GM18907 (cell line): Measurements from ENCODE around the gene RHBDF2.

Source experiments
- ATAC-seq: cut with Tn5 transposase; IDR thresholded peaks from one replicate; pipeline ENCODE4 v1.9.1; 2021; ENCODE audit warnings: mild to moderate bottlenecking, moderate library complexity; ENCODE audit not compliant: unreplicated experiment

Gene RHBDF2

DNA sequence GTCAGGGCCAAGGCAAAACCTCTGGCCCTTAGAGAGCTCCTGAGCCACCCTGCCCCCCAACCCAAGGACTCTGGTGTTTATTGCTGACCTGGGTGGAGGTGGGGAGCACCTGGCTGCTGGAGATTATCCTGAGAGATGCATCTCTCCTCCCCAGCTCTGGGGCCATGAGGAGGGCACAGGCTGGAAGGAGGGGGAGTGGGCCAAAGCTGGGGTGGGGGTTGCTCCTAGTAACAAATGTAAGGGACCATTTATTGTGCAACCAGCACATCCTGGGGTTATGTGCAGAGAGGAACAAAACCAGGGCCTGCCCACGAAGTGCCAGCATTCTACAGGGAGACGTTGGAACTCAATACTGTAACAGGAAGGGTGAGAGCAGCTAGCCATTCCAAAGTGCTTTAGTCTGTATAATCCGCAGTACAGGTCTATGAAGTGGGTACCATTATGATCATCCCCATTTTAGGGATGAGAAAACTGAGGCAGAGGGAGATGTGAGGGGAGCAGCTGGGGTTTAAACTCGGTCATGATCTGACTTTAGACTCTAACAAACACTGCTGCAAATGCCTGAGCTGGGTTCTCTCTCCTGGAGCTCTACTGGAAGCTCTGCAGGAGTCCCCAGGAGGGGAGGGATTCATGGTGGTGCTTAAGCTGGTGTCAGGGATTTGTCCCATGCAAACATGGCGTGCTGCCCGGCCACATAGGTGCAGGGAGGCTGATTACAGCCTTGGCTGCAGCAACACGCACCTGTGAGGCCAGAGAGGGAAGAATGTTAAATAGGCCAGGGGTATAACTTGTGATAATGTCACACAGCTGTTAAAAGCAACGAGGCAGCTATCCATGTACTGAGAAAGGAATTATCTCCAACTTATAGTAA lies 1.4 kb upstream of the RHBDF2 start:
- no peak for ATAC-seq

DNA sequence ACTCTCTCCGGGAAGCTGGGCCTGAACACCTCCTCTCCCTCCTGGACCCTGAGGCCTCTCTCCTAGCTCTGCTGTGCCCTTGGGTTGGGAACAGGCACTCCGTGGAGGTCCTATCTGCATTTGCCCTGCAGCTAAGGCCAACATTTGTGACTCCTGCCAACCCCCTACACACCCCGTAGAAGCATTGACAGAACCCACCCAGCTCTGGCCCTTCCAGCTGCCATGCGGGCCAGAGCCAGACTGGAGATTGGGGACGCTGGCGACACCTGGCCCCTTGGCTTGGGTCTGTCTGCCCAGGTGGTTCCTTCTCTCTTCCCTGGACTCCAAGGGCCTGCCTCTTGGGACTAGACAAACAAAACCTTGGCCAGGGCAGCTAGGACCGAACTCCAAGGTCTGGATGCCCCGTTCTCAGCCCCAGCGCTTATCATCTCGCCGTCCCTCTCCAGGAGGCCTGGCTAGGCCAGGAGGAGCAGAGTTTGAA lies 644 bp upstream of the RHBDF2 start:
- ATAC-seq = no peak

GRCh38 chr17:76500747-76501017 lies 541 bp downstream of the RHBDF2 start:
- no peak for ATAC-seq

DNA sequence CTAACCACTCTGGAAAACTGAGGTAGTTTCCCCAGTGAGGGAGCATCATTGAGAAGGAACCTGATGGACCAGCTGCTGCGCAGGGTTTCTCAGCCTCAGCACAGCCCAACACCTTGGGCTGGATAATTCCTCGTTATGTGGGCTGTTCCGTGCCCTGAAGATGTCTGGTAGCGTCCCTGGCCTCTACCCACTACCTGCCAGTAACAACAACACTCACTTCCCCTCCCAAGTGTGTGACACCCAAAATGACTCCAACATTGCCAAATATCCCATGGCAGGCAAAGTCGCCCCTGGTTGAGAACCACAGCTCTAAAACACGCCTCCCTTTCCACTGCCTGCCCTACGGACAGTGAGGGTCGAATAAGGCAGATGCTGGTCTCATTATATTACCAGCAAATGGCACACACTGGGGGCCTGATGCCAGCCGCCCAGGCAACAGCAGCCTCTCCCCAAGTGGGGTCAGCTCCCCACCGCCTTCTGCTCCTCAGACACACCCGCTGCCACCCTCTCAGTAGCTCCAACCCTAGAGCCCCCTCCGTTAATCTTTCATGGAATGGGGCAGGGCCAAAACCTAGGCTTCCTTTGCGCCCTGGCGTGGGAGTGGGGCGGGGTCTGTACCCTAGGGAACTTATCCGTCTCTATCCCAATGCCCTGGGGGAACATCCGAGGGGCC lies 1.0 kb downstream of the RHBDF2 start:
- ATAC-seq = no peak

DNA sequence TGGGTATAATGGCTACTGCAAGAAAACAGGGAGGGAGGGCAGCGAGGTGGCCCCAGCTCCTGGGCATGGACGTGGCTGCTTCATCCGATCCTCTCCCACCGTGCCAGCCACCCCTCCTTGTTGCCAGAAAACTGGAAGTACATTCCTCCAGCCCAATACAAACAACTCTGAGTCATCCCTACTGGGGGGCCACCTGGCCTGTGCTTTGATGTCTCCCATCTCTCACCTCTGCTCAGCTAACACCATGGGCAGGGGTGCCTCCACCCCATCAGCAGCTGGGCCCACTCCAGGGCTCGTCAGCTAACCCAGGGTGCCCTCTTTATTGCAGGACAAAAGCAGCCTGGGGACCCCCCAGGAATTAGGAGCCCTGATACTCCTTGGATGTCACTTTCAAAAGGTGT lies 2.0 kb downstream of the RHBDF2 start:
- ATAC-seq = no peak

DNA sequence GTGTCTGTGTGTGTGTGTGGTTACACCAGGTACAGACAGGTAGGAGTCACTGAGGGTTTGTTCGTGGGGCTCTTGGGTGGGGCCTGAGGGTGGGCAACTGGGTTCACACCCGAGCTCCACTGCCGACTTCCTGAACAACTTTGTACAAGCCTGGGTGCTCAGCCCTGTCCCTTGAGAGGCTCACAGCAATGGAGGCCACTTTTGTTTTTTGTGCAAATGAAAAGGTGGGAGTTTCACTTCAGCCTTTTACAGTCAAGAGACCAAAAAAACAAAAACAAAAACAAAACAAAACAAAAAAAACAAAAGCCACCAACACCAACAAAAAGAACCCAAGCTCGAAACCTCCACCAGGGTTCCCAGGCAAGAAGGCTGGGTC lies 2.4 kb downstream of the RHBDF2 start:
- no peak for ATAC-seq

DNA sequence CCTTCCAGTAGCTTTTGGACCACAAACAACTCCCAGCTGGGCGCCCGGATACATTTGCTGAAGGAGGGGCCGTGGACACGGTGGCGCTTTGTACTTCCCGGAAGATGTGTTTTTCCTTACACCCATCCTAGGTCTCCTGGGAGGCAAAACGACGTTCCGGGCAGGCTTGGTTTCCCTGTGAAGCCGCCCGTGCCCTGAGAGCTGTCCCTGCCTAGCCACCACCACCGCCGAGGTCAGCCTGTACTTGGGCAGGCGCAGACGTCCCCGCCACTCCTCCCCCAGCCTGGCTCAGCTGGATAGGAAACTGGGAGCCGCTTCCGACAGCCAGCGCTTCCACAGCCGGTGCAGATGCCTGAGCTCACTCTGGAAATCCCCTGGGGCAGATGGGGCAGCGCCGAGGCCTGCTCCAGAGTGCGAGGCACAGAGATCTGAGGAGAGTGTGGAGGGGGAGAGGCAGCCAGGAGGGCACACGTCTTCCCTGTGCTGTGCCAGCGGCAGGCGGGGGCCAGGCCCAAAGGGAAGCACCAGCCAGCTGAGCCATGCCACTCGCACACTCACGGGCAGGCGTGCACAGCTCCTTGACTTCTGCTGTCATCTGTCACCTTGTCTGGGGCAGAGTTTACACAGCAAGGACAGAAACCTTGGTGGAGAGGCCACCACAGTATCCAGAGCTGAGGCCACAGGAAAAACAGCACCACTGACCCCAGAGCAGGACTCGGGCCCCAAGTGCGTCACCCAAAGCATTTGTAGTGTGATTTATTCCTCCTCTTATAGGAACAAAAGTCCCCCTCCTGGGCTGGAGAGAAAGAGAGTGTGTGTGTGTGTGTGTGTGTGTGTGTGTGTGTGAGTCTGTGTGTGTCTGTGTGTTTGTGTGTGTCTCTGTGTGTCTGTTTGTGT lies 3.0 kb downstream of the RHBDF2 start:
- ATAC-seq = no peak

DNA sequence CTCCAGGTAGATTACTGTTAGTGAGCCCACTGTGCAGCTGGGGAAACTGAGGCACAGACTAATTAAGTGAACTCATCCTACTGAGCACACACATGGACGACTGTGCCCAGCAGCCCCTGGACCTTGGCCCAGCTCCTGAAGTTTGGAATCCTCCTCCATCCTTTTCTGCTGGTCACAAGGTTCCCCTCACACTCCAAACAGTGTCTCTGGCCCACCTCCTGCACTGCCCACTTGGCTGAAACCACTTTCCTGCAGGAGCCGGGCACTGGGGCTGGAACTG lies 3.6 kb downstream of the RHBDF2 start:
- ATAC-seq = no peak

DNA sequence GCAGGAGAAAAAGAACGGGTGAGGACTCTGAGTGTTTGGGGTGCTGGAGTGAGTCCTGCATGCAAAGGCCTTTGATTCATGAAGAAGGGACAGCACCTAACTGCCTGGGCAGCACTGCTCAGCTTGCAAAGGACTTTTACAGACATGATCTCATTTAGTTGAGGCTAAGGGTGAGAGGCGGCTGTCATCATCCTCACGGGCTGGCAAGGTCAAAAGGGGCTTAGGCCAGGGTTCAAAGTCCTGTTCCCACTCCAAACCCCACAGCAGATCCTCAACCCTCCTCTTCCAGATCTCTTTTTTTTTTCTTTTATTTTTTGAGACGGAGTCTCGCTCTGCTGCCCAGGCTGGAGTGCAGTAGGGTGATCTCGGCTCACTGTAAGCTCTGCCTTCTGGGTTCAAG lies 4.8 kb downstream of the RHBDF2 start:
- ATAC-seq = no peak

GRCh38 chr17:76495663-76496400 lies 5.4 kb downstream of the RHBDF2 start:
- no peak for ATAC-seq

DNA sequence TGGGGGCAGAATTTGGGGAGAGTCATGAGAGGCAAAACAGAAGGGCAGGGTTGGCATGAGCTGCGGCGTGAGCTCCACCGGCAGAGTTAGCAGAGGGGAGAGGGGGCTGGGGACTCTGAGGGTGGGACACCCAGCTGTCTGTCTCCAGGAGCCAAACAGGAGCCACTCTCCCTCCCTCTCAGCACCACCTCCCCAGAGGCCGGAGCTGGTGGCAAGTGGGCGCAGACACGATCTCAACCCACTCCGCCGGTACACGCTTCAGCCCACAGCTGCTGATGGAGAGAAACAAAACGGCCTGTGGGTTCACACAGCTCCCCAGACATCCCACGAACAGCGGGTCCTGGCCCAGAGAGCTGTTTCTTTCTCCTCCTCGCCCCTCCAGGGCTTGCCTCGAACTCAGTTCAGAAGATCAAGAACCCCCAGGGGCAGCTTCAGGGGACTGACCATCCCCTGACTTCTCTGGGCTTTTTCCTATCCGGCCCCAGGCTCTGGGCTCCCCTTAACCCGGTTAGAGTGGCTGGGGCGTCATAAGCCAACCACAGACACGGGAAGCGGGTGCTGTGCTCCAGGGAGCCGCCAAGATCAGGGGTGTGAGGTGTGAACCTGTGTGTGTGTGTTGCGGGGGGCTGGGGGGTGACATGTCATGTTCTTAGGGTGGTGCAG lies 7.6 kb downstream of the RHBDF2 start:
- ATAC-seq = peak; percentile 7

- ATAC-seq = peak; percentile 48
Observed at GRCh38 chr17:76492989-76493501, 8.2 kb downstream of the RHBDF2 start.

DNA sequence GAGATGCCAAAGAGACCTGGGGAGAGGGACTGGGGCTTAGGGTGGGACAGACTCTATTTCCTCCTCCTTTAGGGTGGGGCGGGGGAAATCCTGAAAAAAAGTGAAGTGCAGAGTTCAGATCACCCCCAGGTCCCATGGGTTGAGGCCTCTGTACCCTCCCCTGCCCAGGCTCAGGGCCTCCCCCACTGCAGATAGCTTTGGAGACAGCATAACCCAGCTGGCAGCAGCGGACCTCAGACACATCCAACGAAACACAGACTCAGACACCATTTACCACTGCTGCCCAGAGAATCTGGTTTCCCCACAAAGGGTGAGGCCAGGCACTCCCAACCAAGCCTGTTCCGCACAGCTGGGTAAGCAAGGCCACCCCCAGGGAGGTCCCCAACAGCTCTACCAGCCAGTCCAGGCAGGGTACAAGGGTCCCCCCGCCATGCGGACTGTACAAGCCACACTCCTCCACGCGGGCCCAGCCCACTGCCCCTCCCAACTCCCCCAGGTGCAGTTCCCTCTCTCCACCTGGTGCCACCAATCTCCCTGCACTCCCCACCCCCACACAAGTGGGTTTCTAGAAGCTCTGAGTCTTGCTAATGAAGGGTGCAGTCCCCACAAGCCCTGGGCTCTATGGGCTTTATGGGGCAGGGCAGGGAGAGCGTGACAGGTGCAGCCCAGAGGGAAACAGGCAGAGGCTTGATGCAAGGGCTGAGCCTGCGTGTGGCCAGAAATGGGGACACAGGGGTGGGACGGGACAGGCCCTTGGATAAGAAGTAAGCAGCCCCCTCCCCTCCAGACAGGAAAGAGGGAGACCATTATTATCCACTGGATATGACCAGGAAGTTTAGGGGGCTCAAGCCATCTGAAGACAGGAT lies 8.9 kb downstream of the RHBDF2 start:
- peak; percentile 43 for ATAC-seq

GRCh38 chr17:76491271-76492122 lies 9.7 kb downstream of the RHBDF2 start:
- peak; percentile 17 for ATAC-seq

GRCh38 chr17:76490112-76490710 lies 11.0 kb downstream of the RHBDF2 start:
- ATAC-seq = no peak

DNA sequence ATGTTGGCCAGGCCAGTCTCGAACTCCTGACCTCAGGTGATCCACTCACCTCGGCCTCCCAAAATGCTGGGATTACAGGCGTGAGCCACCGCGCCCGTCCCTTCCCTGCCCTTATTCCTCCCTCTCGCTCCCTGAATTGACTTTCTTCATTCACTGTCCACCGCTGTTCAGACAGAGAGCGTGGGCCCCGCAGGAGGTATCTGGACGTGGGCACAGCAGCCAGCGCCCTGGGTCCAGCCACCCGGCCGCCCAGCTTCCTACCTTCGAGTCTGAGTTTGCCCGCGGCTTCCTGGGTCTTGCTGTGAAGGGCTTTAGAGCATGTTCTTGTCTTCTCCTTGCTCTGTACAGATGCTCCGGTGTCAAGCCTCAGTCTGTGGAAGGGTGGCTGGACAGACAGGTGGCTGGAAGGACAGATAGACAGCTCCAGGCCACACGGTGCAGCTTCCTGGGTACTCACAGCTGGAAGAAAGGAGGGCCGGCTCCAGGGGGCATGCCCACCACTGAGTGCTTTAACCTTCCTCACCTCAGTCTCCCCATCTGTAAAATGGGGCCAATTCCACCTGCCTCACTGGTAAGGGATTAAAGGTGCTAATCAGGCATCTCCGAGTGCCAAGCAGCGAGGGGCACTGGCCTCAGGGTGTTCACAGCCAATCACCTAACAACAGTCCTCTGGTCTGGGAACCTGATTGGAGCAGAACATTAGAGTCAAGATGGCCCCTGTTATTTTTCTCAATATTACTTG lies 13.6 kb downstream of the RHBDF2 start:
- ATAC-seq = no peak

- ATAC-seq = no peak
Observed at GRCh38 chr17:76485569-76485968, 15.7 kb downstream of the RHBDF2 start.
